Stimulated activated CD8-positive, alpha-beta memory T cell treated with anti-CD3 and anti-CD28 coated beads, Interleukin-7, amount 100 ng/mL, for 1 hour (primary cell): ENCODE measurements around the gene SPARC.

Source experiments
- DNase-seq, 2 donors: peaks; one replicate each; pipeline ENCODE4 v3.0.0-alpha.2; 2020; ENCODE audit warnings: low read depth in 2 of 2

SPARC gene

DNA sequence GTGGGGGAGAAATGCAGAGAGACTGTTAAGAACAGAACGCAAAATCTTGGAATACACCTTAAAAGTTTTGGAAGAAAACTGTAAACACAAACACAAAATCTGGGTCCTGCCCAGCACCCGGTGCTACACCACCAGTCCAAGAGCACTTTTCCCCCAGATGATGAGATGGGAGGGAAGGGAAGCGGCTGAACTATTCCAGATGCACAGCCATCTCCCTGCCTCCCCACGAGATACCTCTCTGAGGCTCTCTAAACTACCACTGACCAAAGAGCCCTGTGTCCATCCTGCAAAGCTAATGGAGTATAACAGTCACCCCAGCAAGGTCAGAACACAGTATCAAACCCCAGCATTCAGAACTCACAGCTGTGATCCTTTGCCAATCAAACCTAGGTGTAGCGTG lies 8.0 kb downstream of the SPARC start:
- DNase-seq = no peak

DNA sequence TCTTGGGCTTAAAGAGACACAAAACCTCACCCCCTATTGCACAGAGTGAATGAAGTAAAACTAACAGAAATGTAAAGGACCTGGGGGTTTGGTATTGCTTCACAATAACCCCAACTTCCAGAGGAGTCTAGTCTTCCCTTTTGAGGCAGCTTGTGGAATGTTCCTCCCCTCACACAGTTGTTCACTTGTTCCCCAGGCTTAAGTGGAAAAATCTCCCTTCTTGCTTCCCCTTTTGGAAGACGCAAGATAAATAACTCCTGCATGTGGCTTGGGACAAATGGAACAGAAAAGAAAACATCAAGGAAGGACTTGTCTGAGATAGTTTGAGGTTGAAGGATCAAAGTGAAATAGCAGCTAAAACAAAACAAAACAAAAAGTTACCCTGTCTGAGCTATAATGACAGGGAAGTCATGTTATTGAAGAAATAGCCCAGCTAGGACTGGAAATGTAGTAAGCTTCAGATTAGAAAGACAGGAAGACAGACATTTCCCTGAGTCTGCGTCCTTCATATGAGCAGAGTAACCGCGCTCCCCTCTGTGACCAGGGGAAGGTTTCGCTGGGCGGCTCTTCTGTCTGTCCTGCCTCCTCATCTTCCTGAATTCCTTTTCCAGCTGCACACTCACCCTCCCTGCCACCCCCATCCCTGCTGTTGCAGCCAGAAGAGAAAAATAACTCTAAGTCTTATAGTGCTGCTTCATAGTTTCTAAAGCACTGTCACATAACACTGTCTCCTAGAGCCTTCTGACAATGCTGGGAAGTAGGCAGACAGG lies 8.8 kb downstream of the SPARC start:
- DNase-seq = no peak

DNA sequence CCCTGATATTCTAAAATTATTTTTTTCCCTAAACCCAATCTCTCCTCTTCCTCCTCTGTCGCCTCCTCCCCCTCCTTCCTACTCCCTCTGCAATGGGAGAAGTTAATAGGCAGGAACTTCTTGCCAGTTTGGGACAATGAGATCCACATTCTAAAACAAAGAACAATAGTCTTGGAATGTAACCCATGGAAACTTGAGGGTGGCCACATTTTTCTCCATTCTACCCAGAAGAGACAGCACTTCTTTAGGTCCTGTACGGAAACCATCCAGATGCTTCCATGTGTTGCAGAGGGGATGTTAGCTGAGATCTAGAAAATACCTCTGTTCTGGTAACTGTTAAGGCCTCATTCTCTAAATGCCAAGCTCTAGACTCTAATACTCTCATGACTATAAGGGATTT lies 10.0 kb downstream of the SPARC start:
- DNase-seq = no peak

DNA sequence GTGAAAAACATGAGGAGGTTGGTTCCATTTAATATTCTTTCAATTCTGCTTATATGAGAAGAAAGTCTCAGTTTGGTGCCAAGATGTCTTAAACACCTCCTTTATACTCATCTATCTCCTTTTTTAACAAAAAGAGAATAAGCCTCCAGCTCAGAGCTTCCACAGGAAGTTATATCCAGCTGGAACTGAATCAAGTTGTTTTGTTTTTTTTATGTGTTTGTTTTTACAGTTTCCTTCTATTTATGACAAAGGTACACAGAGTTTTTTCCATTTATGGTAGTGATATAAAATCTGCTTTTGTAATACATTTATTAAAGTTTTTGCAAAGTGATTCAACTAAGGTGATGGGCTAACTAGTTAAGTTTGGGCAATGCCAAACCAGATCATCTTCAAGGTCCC lies 10.4 kb downstream of the SPARC start:
- DNase-seq = no peak

DNA sequence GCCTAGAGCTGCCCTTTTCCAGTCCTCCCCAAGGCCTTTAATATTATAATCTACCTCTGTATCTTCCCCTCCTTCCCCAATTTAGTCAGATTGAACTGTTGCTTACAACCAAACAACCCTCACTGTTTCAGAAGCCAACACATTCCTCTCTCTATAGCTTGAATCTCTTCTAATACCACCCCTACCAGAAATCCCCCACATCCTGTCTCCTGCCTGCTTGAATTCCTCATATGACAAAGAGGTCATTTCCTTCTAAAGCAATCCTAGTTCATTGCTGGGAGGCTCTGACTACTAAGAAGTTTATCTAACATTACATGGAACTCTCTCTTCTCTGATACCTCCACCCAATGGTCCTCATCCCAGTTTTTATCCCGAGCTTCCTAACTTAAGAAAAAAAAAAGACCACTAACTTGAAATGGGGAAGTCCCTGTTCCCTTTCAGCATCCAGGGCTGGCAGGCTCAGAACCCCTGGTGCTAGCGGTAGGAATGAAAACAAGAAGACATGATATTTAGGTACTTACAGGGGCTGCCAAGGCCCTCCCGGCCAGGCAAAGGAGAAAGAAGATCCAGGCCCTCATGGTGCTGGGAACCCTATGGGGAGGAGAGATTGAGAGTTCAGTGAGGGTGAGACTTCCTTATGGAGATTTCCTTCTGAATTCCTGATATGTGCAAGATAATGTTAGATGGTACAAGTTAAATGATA lies 11.0 kb downstream of the SPARC start:
- no peak for DNase-seq

DNA sequence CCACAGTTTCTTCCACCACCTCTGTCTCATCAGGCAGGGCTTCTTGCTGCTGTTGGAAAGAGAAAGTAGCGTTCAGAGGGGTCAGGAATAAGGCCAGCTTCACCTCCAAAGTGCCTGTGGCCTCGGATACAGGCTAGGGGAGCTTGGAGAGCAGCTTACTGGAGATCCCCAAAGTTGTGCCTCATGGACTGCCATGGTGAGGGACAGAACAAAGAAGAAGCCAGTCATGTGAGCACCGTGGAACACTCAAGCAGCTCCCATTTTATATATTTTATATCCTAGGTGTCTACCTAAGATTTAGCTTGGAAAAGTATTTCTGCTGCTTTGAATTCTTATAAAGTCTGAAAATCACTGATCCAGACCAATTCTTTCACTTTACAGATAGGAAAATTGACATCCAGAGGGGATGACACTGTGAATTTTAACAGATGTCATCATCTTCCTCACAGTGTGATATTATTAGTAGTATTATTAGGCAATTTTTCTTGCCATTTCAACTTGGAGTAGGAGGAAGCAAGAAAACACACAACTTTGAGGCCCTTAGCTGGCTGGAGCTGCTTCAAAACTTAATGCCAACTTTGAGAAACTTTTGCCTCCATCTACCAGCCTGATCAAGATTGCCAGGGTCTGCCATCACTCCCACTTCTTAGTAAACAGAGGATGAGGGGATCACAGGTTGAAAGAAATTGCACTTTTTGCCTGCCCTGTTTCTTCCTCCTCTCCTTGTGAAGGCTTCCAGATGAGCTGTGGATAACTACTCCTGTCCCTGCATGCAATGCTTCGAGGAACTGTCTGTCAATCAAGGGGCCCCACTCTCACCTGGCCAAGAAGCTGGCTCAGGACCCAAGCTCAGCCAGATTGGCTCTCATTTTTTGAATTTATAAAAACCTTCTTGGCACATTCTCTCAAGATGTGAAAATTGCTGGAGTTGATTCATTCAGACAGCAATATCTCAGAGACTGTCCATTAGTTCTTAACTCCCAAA lies 11.8 kb downstream of the SPARC start:
- DNase-seq = no peak

DNA sequence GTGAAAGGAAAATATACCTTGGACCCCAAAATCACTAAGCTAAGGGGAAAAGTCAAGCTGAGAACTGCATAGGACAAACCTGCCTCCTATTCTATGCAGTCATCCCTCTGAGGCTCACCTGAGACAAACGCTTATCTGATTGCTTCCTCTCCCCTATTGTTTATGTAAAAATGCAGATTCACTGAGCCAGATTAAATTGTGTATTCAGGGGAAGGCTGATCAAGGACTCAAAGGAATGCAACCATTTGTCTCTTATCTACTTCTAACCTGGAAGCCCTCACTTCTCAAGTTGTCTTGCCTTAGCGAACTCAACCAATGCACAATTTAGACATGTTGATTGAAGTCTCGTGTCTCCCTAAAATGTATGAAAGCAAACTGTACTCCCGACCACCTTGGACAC lies 13.3 kb downstream of the SPARC start:
- no peak for DNase-seq

DNA sequence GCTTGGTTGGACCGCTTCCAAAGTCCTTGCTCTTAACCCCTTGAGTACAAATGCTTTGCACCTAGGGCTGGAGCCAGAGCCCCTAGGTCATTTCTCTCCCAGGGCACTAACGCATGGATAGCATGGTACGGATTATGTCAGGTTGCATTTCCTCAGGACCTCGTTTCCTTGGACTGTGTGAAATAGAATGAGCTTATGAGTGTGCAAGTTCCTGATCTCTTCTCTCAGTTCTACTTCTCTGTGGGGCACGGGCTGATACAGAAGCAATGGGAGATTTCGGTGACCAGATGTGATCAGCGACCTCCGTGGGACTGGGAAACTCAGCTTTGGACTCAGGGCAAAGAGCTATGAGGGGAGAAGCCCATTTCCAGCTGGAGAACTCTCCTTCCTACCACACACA lies 14.2 kb downstream of the SPARC start:
- no peak for DNase-seq

DNA sequence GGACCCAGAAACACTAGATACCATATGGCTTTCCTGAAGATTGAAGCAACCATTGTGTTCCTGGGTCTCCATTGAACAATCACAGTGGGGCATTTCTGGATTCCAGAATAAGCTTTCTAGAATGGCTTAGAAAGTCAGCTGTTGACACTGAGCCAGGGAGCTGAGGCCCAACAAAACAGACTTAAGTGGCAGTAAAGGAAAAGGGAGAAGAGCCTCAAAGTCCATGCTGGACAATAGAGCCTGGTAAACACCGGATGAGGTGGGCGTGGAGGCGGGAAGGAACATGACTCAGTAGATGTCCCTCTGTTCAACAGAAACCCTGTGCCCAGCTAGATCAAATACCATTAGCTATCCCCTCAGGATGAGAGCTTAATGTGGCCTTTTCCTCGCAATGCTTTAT lies 14.8 kb downstream of the SPARC start:
- no peak for DNase-seq

DNA sequence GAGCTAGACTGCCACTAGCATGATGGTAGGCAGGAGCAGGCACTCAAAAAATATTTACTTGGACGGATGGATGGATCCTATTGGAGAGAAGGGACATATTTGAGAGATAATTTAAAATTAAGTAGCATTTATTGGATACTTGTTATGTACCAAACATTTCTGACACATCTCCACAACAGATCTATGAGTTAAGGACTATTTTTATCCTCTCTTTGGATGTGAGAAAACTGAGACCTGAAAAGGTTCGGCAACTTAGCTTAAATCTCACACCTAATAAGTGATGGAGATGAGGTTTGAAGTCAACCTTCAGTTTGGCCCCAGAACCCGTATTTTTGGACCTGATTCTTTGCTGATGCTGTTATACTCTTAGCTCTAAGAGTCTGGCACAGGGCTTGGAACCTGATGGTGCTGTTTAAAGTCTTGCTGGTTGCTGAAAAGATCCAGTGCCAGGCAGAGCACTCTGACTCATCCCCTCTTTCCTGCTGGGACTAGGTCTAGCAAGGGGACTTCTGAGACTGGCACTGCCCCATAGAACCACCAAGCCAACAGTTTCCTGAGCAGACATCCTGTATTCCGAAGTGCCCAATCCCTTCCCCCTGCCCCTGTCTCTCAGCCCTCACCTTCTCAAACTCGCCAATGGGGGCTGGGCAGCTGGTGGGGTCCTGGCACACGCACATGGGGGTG lies 15.6 kb downstream of the SPARC start:
- no peak for DNase-seq

DNA sequence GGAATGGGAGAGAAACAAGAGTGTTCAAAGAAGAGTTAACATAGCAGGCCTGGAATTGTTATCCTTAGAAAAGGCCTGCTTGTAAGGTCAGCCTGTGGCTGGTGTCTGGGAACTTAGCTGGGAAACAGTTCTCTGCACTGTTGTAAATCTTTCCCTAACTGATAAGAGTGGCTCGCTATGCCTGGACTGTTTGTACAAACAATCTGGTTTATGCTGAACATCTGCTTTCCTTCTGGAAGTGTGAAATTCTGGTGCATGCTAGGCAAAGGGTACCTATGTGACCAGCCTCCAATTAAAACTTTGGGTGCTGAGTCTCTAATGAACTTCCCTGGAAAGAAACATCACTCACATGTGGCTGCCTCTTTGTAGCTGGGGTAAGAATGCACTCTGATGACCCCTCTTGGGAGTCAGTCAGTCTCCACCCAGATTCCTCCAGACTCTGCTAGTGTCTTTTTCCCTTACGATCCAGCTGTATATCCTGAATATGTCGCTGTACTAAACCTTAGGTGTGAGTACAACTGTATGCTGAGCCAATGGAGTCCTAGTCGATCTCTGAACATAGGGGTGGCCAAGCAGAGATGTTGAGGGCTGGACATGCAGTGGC lies 16.5 kb downstream of the SPARC start:
- DNase-seq = no peak

DNA sequence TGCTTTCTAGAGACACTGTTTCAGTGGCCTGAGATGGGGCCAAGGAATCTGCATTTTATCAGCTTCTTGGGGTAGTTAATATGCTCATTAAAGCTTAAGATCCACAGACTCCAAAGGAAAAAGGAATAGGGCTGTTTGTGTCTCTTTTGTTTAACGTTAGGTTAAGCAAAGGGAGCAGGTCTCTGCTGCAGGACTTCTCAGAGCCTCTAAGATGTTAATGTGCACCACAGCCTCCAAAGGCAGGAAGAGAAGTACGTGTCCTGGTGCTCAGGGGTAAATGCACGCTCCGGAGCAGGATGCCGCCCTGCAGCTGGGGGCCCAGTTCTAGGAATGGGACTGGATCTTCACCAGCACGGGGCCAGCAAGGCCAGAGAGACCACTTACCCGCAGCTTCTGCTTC lies 19.6 kb downstream of the SPARC start:
- no peak for DNase-seq

DNA sequence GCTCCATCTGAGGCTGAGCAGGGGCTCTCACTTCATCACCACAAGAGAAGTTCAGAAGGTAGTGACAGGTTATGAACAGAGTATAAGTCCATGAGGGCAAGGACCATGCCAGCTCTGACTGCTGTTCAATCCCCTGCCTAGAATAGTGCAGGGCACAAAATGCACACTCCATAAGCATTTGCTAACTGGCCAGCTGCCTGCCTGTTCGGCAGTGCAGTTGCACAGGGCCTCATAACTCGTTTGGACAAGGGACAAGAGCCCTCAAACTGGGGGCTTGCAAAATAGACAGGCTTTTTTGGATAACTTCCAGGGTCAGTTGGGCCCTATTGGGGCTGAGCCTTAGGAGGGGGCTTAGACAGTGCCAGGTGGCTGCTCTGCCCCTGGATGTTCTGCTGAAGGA lies 21.1 kb downstream of the SPARC start:
- no peak for DNase-seq

DNA sequence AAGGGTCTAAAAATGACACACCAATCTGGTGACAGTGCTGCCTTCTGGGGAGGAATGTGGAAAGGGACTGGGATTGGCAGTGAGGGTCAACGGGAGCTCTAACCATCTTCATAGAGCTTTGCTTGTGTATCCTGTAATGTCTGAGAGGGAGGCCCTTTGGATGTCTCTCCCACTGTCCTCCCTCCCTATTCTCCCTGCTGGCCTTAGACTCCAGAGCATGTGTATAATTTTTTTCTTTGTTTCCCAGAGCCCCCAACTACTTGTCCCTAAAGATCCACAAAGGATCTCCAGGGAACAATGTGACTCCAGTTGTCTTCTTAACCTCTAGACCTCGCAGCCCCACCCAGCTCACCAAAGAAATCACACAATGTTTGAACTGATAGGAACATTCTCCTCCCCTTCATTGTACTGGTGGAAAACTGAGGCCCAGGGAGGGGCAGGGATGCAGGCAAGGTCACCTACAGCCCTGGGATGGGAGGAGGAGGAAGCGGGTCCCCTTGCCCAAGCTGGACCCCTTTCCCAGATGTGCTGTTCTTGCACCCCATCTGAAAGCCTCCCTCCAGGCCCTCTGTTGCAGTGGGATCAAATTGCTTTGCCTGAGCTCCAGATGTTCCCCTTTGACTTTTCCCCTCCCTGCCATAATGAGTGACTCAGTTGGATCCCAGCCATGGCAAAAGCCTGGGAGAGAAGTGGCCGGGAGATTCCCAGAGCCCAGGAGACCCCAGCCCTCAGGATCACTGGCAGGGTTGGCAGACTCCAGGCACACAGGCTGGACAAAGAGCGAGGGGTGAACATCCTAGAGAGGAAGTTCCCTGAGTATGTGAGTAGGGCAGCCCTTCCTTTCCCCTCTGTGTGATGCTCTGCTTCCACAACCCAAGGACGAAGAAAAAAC lies 21.8 kb downstream of the SPARC start:
- no peak for DNase-seq

DNA sequence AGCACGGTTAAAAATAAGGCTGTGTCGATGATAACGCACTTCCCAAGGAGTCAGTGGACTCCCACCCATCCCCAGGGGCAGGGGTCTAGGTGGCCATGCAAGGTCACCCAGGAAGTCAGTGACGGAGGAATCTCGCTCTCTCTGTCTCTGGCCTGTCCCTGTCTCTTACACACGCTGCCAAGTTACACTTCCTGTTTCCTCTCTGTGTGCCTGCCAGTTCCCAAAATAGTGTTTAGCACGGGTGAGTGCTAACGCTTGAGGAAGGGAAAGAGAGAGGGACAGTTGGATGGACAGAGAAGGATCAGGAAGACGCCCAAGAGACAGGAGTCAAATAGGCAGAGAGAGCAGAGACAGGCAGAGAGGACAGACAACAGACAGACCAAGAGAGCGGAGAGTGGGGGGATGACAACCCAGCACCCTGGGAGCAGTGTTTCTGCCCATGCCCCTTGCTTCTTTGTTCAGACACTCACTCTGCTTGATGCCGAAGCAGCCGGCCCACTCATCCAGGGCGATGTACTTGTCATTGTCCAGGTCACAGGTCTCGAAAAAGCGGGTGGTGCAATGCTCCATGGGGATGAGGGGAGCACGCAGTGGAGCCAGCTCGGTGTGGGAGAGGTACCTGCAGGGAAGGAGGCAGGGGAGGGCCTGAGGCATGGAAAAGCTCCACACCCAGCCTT lies 23.0 kb downstream of the SPARC start:
- DNase-seq = no peak

DNA sequence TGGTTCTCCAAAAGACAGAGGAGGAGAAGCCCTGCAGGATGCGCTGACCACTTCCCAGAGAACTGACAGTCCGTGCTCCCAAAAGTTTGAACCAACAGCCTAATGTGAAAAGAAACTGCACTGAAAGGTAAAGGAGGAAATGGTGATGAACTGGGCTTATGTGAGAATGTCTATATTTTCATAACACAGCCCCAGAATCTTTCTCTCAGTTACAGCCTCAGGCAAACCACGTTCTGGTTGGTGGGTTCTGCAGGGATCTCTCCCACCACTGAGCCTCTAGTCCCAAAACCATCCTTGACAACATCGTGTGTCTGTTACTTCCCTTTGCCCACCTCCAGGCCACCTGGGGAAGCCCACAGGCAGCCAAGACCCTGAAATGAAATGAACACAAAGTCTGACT lies 23.9 kb downstream of the SPARC start:
- DNase-seq = no peak

DNA sequence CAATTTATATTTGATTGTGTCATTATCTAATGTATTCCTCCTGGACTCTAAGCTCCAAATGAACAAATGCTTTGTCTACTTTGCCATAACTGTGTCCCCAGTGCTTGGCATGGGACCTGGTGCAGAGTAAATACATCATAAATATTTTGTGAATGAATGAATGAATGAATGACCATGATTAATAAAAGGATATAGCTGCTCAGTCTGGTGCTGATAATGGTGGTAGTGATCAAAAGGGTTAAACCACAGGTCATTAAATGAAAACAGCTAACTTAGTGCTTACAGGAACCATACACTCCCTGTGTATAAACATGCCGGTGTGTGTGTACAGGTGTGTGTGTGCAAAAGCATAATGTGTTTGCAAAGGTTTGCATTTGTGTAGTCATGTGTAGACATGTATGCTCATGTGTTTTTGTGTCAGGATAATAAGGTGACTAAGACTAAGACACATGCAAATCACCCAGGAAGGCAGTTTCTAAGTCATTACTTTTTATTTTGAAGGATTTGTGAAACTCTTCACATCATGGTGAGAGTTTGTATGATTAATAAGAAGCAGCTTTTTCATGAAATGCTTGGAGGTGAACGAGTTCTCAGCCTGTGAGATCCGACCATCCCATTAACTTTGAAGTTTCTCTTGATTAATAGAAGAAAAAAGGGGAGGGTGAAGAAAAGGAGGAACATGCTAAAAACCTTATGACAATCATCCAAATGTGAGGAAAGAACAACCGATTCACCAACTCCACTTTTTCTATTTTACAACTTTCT lies 24.6 kb downstream of the SPARC start:
- DNase-seq = no peak

DNA sequence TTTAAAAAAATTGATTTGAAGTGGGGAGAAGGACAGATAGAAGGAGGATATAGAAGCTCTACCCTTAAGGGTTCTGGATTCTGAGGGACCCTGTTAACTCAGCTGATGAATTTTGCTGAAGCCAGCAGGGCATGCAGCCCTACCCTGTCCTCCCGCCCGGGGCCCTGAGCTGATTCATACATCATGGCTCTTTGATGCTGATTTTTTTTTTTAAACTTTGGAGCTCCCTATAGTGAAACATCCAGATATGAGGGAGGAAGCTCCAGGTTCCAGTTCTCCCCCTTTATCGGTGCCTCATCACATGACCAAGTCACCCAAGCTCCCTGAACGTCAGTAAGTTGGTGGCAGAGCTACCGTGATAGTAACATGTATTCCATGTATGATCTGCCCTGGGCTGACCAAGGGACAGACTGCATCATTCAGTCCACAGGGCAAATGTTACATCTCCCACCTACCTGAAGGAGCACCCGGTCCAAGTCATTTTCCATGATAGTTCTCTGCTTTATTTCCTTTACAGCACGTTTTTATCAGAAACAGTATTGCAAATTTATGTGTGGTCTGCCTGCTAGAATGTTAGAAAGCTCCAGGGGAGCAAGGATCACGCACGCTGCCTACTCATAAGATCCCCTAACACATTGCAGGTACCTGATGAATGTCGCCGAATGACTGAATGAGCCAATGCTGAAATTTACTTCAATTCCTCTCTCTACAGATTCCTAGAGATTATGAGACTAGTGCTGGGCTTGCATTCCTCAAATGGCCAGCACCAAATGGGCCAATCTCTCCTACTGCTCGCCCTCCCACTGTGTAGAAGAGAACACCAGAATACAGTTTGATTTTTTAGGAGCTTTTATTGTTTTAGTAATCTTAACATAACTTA lies 25.9 kb downstream of the SPARC start:
- no peak for DNase-seq
